OCI-LY3 (cell line): Measurements from ENCODE around the gene TMEM74B.

Source experiments
- H2AFZ ChIP-seq: fragments of 200-600, 300-600 bp; shearing (Covaris generic); 2 replicates; pipeline ENCODE4 v1.6.0; 2014; ENCODE audit warnings: antibody characterized with exemption, low read depth, low read length
- H3K27ac ChIP-seq: fragments of 200-600, 300-600 bp; sonication (generic); 2 replicates; pipeline ENCODE4 v1.5.1; 2014; ENCODE audit warnings: mild to moderate bottlenecking, low read length, moderate library complexity, mixed read lengths
- H3K27me3 ChIP-seq: fragments of 200-600, 300-600 bp; sonication (generic); 2 replicates; pipeline ENCODE4 v1.6.1; 2014; ENCODE audit warnings: low read depth, low read length, mixed read lengths
- H3K36me3 ChIP-seq: fragments of 200-600, 300-600 bp; sonication (generic); replicated peaks from 2 replicates; pipeline ENCODE3; 2014; ENCODE audit warnings: low read depth, low read length, mixed read lengths
- H3K4me1 ChIP-seq: fragments of 300-600, 200-600 bp; sonication (generic); 2 replicates; pipeline ENCODE4 v1.6.1; 2014; ENCODE audit warnings: low read length, mixed read lengths
- H3K4me2 ChIP-seq: fragments of 200-600, 300-600 bp; sonication (generic); 2 replicates; pipeline ENCODE4 v1.6.1; 2014; ENCODE audit warnings: low read length, mixed read lengths
- H3K4me3 ChIP-seq: fragments of 300-600, 200-600 bp; sonication (generic); 2 replicates; pipeline ENCODE4 v1.5.1; 2014; ENCODE audit warnings: antibody characterized with exemption, mild to moderate bottlenecking, low read length, moderate library complexity
- H3K79me2 ChIP-seq: fragments of 300-600, 200-600 bp; shearing (Covaris generic); 2 replicates; pipeline ENCODE4 v1.6.1; 2014; ENCODE audit warnings: mild to moderate bottlenecking, low read length, mixed read lengths
- H3K9ac ChIP-seq: fragments of 300-600, 200-600 bp; shearing (Covaris generic); 2 replicates; pipeline ENCODE4 v1.6.0; 2014; ENCODE audit warnings: mild to moderate bottlenecking, low read length, moderate library complexity
- H3K9me3 ChIP-seq: fragments of 200-600, 300-600 bp; shearing (Covaris generic); 2 replicates; pipeline ENCODE4 v1.6.1; 2014; ENCODE audit warnings: low read length, mixed read lengths; ENCODE audit not compliant: insufficient read depth
- H4K20me1 ChIP-seq: fragments of 200-600, 300-600 bp; sonication (generic); 2 replicates; pipeline ENCODE4 v1.6.1; 2016; ENCODE audit warnings: low read length, mixed read lengths; ENCODE audit not compliant: insufficient read depth
- CTCF ChIP-seq: fragments of 200-600, 300-600 bp; sonication (generic); IDR thresholded peaks from 2 replicates; pipeline ENCODE4 v1.5.1; 2014; ENCODE audit warnings: antibody characterized with exemption, low read length, low read depth
- EZH2phosphoT487 ChIP-seq: fragments of 200-600 bp; shearing (Covaris generic); IDR thresholded peaks from 2 replicates; pipeline ENCODE4 v1.6.1; 2018; ENCODE audit warnings: antibody characterized with exemption, mixed run types, low read depth

TMEM74B gene

GRCh38 chr20:1210501-1210900, 25.7 kb upstream of the TMEM74B start:
- Histone ChIP-seq H3K27ac (no peak overlapping the region), H3K9me3 (no peaks in the 10 kb centered on the region), H3K4me2 (no peak overlapping the region), H3K36me3 (no peaks in the 10 kb centered on the region), H4K20me1 (no peaks in the 10 kb centered on the region), H3K79me2 (no peaks in the 10 kb centered on the region), H3K9ac (no peak overlapping the region), H3K4me1 (peaks cover 7% of the 10 kb centered on the region), H3K27me3 (peaks cover 23% of the 10 kb centered on the region), H3K4me3 (no peak overlapping the region), H2AFZ (no peak overlapping the region)
- TF ChIP-seq CTCF (no peak), EZH2phosphoT487 (no peak)

- no peak overlapping the region for H2AFZ ChIP-seq
- no peak overlapping the region for H3K27ac ChIP-seq
- H3K4me1 ChIP-seq = peaks cover 7% of the 10 kb centered on the region
- H3K27me3 ChIP-seq = peaks cover 23% of the 10 kb centered on the region
- H3K4me3 ChIP-seq = no peak overlapping the region
- no peaks in the 10 kb centered on the region for H3K79me2 ChIP-seq
- H3K4me2 ChIP-seq = no peak overlapping the region
- no peaks in the 10 kb centered on the region for H4K20me1 ChIP-seq
- no peaks in the 10 kb centered on the region for H3K36me3 ChIP-seq
- no peak for TF ChIP-seq EZH2phosphoT487
- TF ChIP-seq CTCF = peak; percentile 26; the same call in 1 of the 2 replicates
- H3K9ac ChIP-seq = no peak overlapping the region
- H3K9me3 ChIP-seq = no peaks in the 10 kb centered on the region
Measured at GRCh38 chr20:1209447-1210387, 24.9 kb upstream of the TMEM74B start.

- Histone ChIP-seq H3K36me3 (no peaks in the 10 kb centered on the region), H3K4me1 (no peaks in the 10 kb centered on the region), H3K9me3 (no peaks in the 10 kb centered on the region), H4K20me1 (no peaks in the 10 kb centered on the region), H3K27me3 (peaks cover 20% of the 10 kb centered on the region), H2AFZ (no peak overlapping the region), H3K4me3 (no peak overlapping the region), H3K9ac (no peak overlapping the region), H3K79me2 (no peaks in the 10 kb centered on the region), H3K27ac (no peak overlapping the region), H3K4me2 (no peak overlapping the region)
- TF ChIP-seq EZH2phosphoT487 = no peak
Measured at GRCh38 chr20:1207293-1207878, 22.6 kb upstream of the TMEM74B start.

- no peak overlapping the region for H3K4me3 ChIP-seq
- H3K27me3 ChIP-seq = peaks cover 20% of the 10 kb centered on the region
- no peak overlapping the region for H3K9ac ChIP-seq
- H3K27ac ChIP-seq = no peak overlapping the region
- H3K4me2 ChIP-seq = no peak overlapping the region
- H3K36me3 ChIP-seq = no peaks in the 10 kb centered on the region
- H3K4me1 ChIP-seq = no peaks in the 10 kb centered on the region
- no peaks in the 10 kb centered on the region for H3K9me3 ChIP-seq
- no peak overlapping the region for H2AFZ ChIP-seq
- H3K79me2 ChIP-seq = no peaks in the 10 kb centered on the region
- no peak for TF ChIP-seq EZH2phosphoT487
- no peak for TF ChIP-seq CTCF
- no peaks in the 10 kb centered on the region for H4K20me1 ChIP-seq
Measured at GRCh38 chr20:1206366-1207148, 21.8 kb upstream of the TMEM74B start.
